Colonic mucosa (tissue), 4 donors: ENCODE results near the gene EMC9. TPM values are rescaled to one million over a fixed set of nuclear protein-coding genes. Genes with fewer than 3 reads are reported as not detected.

Experiments
- DNase-seq: peaks from one replicate; pipeline ENCODE4 v3.0.0-alpha.2; 2020
- H3K27ac ChIP-seq: fragments of 200-600 bp; one replicate; pipeline ENCODE4 v1.8.0; 2021
- H3K27me3 ChIP-seq: fragments of 200-600 bp; one replicate; pipeline ENCODE4 v1.8.0; 2021
- H3K36me3 ChIP-seq: fragments of 200-600 bp; one replicate; pipeline ENCODE4 v1.8.0; 2021
- H3K4me1 ChIP-seq: fragments of 200-600 bp; one replicate; pipeline ENCODE4 v1.8.0; 2021; ENCODE audit warnings: mild to moderate bottlenecking
- H3K4me3 ChIP-seq: fragments of 200-600 bp; one replicate; pipeline ENCODE4 v1.8.0; 2021
- H3K9ac ChIP-seq, 2 donors: one replicate each; pipeline ENCODE4 v1.7.0; 2013; ENCODE audit warnings: control low read depth in 2 of 2, low read depth in 2 of 2, low read length in 2 of 2
- H3K9me3 ChIP-seq: fragments of 200-600 bp; one replicate; pipeline ENCODE4 v1.8.0; 2021
- intact Hi-C: fragments of 100-400 bp; cut with DNase I; formaldehyde crosslinking; loops from one replicate; pipeline ENCODE4 v1.14.1; 2022
- total RNA-seq, 2 donors: library from RNA; stranded (reverse); fragmentation: NEBNext Ultra II Directional in 1 of 2; extraction: Animal tissue kit (Norgen Biotek cat#: 25700) in 1 of 2; gene quantifications; one replicate each; pipeline ENCODE4 v1.2.1, GENCODE V29; 2021
- TF ChIP-seq, protein P1 (sequence below): fragments of 200-600 bp; IDR thresholded peaks from one replicate; pipeline ENCODE4 v1.8.0; 2022; ENCODE audit warnings: antibody characterized with exemption, mild to moderate bottlenecking
- donor health status: healthy.
- donor health status: DM: no; HTN: no; CAD: no.
- donor health status: DM: no; HTN: no; CAD: no.

The EMC9 gene
- total RNA-seq, 2 donors from 2014 or later = 21.1 to 49.6 TPM

DNA sequence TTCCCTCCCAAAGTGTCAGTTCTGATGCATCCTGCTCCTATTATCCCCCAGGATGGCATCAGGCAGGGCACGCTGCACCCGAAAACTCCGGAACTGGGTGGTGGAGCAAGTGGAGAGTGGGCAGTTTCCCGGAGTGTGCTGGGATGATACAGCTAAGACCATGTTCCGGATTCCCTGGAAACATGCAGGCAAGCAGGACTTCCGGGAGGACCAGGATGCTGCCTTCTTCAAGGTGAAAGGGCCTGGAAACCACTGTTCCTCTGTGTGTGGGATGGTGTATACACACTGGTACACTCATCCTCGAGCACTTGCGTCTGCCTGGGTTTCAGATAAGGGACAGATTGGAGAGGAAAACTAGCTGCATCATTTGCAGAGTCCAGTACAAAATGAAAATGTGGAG is 20.7 kb upstream of the EMC9 start:
- H3K9ac ChIP-seq = peak overlapping the region; percentile 85 to 88
- no peaks in the 10 kb centered on the region for H3K9me3 ChIP-seq
- peaks cover 24% of the 10 kb centered on the region for H3K36me3 ChIP-seq
- TF ChIP-seq, protein P1, sequence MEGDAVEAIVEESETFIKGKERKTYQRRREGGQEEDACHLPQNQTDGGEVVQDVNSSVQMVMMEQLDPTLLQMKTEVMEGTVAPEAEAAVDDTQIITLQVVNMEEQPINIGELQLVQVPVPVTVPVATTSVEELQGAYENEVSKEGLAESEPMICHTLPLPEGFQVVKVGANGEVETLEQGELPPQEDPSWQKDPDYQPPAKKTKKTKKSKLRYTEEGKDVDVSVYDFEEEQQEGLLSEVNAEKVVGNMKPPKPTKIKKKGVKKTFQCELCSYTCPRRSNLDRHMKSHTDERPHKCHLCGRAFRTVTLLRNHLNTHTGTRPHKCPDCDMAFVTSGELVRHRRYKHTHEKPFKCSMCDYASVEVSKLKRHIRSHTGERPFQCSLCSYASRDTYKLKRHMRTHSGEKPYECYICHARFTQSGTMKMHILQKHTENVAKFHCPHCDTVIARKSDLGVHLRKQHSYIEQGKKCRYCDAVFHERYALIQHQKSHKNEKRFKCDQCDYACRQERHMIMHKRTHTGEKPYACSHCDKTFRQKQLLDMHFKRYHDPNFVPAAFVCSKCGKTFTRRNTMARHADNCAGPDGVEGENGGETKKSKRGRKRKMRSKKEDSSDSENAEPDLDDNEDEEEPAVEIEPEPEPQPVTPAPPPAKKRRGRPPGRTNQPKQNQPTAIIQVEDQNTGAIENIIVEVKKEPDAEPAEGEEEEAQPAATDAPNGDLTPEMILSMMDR = no peak
- intact Hi-C loops = no loop called here
- DNase-seq = no peak
- no peaks in the 10 kb centered on the region for H3K27me3 ChIP-seq
- H3K4me1 ChIP-seq = peaks cover 13% of the 10 kb centered on the region
- H3K4me3 ChIP-seq = peak overlapping the region; percentile 75
- H3K27ac ChIP-seq = peak overlapping the region; percentile 98

DNA sequence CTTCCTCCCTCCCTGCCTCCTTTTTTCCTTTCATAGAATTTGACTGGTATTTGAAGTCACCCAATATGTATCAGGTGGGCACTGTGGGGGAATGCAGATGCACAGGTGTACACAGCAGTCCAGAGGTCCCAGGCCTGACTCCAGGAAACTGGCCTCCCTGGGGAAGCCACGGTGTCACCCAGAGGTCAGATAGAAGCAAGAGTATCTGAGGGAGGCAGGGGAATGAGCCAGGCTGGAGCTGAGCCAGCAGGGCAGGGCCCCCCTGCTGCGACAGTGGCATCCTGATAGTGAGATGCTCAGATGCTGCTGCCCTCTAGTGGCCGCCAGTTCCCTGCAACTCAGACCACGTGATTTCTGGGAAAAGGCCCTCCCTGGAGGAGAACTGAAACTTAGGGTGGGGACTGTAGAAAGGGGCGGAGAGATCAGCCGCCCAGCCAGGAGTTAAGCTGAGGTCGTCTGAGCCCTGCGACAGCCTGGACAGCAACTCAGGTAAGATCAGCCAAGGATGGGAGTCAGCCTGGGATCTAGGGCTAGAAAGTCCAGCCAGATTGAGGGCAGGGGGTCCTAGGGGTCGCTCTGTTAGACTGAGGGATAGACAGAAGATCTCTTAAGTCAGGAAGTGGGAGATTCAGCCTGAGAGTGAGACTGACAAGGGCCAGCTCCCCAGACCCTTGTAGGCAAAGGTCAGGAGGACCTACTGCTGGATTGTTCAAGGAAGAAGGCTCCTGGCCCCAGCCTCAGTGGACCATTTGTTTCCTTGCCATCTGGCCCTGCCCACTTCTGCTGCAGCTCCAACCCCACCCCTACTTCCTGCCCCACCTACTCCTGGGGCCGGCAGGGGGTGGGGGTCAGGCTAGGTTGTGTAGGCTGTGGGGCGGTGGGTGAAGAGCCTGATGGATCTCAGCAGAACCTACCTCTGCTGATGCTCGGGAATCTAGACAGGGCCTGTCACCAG is 19.7 kb upstream of the EMC9 start, which contains the start of gene IRF9:
Gene IRF9, plus strand, starts transcription at position 416 of the 955 bp plus-strand sequence. CDS start 880 bp downstream, outside the sequence.
- H3K9me3 ChIP-seq = no peaks in the 10 kb centered on the region
- intact Hi-C loops = no loop called here
- peak within 1 kb of the TSS; percentile 75 for H3K4me3 ChIP-seq
- DNase-seq = peak; percentile 98
- TF ChIP-seq, protein P1 = peak; percentile 95
- H3K9ac ChIP-seq = peak within 1 kb of the TSS; percentile 85 to 88
- H3K4me1 ChIP-seq = peaks cover 13% of the 10 kb centered on the region
- no peaks in the 10 kb centered on the region for H3K27me3 ChIP-seq
- peak within 1 kb of the TSS; percentile 98 for H3K27ac ChIP-seq
- peaks cover 24% of the 10 kb centered on the region for H3K36me3 ChIP-seq

DNA sequence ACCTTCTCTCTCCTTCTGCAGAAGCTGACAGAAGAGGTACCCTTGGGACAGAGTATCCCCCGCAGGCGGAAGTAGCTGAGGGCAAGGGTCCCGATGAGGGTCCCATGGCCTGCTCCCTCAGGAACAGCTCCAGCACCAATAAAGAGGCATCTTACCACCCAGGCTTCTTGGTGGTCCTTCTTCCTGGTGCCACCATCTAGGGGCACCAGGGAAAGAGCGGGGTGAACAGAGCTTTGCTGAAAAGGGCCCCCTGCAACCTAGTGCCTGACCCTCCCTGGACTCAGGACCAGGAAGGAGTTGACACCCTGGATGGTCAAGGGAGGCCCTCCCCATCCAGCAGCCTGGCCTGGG is 19.1 kb upstream of the EMC9 start:
- peak overlapping the region in 1 of 2 donors; percentile 85 for H3K9ac ChIP-seq

DNA sequence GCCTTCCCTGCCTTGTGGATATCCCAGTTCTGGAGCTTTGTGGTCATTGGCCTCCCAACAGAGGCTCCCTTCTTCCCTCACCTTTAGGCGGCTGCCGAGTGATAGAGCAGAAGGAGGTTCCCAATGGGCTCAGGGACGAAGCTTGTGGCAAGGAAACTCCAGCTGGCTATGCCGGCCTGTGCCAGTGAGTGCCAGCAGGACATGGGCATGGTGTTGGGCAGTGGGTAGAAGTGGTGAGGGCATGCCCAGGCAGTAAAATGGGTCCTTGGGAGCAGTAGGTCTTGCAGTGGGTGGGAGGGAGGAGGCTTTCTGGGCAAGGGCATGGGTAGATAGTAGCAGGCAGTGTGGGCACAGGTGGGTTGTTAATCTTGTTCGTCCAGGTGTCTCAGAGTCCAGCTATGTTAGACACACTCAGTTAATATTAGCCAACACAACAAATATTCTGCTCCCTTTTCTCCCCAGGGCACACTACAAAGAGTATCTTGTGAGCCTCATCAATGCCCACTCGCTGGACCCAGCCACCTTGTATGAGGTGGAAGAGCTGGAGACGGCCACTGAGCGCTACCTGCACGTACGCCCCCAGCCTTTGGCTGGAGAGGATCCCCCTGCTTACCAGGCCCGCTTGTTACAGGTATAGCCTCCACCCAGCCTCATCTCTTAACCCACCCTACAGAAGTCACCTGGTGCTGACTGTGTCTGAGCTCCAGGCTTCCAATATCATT is 18.5 kb upstream of the EMC9 start:
- no peak overlapping the region for H3K4me3 ChIP-seq
- H3K4me1 ChIP-seq = peaks cover 13% of the 10 kb centered on the region
- no peaks in the 10 kb centered on the region for H3K27me3 ChIP-seq
- no peak overlapping the region for H3K9ac ChIP-seq
- peak overlapping the region; percentile 98 for H3K27ac ChIP-seq
- TF ChIP-seq, protein P1 = no peak
- DNase-seq = no peak
- peaks cover 25% of the 10 kb centered on the region for H3K36me3 ChIP-seq
- H3K9me3 ChIP-seq = no peaks in the 10 kb centered on the region
- intact Hi-C loops = no loop called here

More for the DNA sequence above, 19.1 kb upstream of the EMC9 start:
- Histone ChIP-seq H3K4me3 (no peak overlapping the region), H3K4me1 (peaks cover 13% of the 10 kb centered on the region), H3K27ac (peak overlapping the region; percentile 98), H3K27me3 (no peaks in the 10 kb centered on the region), H3K9me3 (no peaks in the 10 kb centered on the region), H3K36me3 (peaks cover 25% of the 10 kb centered on the region)
- no peak for DNase-seq
- TF ChIP-seq, protein P1 = no peak
- intact Hi-C loops = no loop called here

DNA sequence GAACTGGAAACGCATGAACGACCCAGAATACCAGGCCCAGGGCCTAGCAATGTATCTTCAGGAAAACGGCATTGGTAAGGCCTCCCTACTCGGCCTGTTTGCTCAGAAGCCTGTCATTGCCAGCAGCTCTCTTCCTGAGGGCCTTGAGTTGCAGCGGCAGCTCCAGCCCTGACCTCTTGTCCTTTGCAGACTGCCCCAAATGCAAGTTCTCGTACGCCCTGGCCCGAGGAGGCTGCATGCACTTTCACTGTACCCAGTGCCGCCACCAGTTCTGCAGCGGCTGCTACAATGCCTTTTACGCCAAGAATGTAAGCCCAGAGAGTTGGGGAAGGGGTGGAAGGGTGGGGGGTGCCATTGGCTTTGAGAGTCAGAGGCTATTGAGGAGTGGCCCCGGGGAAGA is 15.9 kb upstream of the EMC9 start:
- Histone ChIP-seq H3K27ac (no peak overlapping the region), H3K9ac (no peak overlapping the region), H3K4me3 (no peak overlapping the region), H3K9me3 (no peaks in the 10 kb centered on the region), H3K27me3 (no peaks in the 10 kb centered on the region), H3K4me1 (peaks cover 4% of the 10 kb centered on the region), H3K36me3 (peaks cover 10% of the 10 kb centered on the region)
- TF ChIP-seq, protein P1 = no peak
- no peak for DNase-seq
- intact Hi-C loops = no loop called here
